Caco-2 (cell line): ENCODE measurements around the gene TTC28. TPM values are rescaled to one million over a fixed set of nuclear protein-coding genes. Genes with fewer than 3 reads are reported as not detected.

Source experiments
- BruUV-seq: library from RNA; stranded (reverse); fragments of 400-500 nt; replicated peaks from 2 replicates; lab custom pipeline; 2021; lab: Mats Ljungman, UMichigan
- CTCF ChIA-PET: fragments of 300-600 bp; sonication (Branson Sonifier 250); formaldehyde crosslinking; loops from one replicate; lab custom pipeline; 2022; ENCODE audit warnings: antibody characterized with exemption; lab: Charles Lee
- POLR2A ChIA-PET: fragments of 300-600 bp; sonication (Branson Sonifier 250); formaldehyde crosslinking; loops from one replicate; lab custom pipeline; 2022; ENCODE audit warnings: antibody characterized with exemption; lab: Charles Lee
- DNase-seq, 2 experiments: peaks; one replicate each; pipeline versions ENCODE4 v3.0.0 to v3.0.0-alpha.2; 2020 to 2022
- H3K27me3 ChIP-seq: replicated peaks from 2 replicates; pipeline ENCODE4 v1.6.0; 2011; ENCODE audit warnings: low read length; ENCODE audit not compliant: control insufficient read depth, insufficient read depth
- H3K36me3 ChIP-seq: 2 replicates; pipeline ENCODE4 v1.5.1; 2011; ENCODE audit warnings: low read length; ENCODE audit not compliant: control insufficient read depth, insufficient read depth
- H3K4me1 ChIP-seq: fragments of 250-450 bp; sonication (Bioruptor Pico); 2 replicates; pipeline ENCODE4 v1.5.1; 2020; ENCODE audit warnings: mild to moderate bottlenecking
- H3K4me3 ChIP-seq: 2 replicates; pipeline ENCODE4 v1.5.1; 2011; ENCODE audit warnings: low read depth, mild to moderate bottlenecking, control low read depth, low read length
- H3K9me3 ChIP-seq: fragments of 250-450 bp; sonication (Bioruptor Pico); 2 replicates; pipeline ENCODE4 v1.5.1; 2020; ENCODE audit warnings: mild to moderate bottlenecking, moderate library complexity
- H3K27ac Mint-ChIP-seq: one replicate; pipeline ENCODE4 v1.8.0; 2022; ENCODE audit warnings: mixed read lengths; ENCODE audit not compliant: unreplicated experiment
- H3K27me3 Mint-ChIP-seq: one replicate; pipeline ENCODE4 v1.8.0; 2022; ENCODE audit warnings: mixed read lengths; ENCODE audit not compliant: insufficient read depth, unreplicated experiment
- H3K36me3 Mint-ChIP-seq: one replicate; pipeline ENCODE4 v1.8.0; 2022; ENCODE audit warnings: mild to moderate bottlenecking, mixed read lengths; ENCODE audit not compliant: insufficient read depth, unreplicated experiment
- H3K4me1 Mint-ChIP-seq: one replicate; pipeline ENCODE4 v1.8.0; 2022; ENCODE audit warnings: low read depth, mixed read lengths; ENCODE audit not compliant: unreplicated experiment
- H3K4me3 Mint-ChIP-seq: one replicate; pipeline ENCODE4 v1.8.0; 2022; ENCODE audit warnings: mild to moderate bottlenecking, moderate library complexity, mixed read lengths; ENCODE audit not compliant: unreplicated experiment
- H3K9me3 Mint-ChIP-seq: one replicate; pipeline ENCODE4 v1.8.0; 2022; ENCODE audit warnings: mixed read lengths; ENCODE audit not compliant: unreplicated experiment
- CTCF ChIP-seq, 2 experiments: fragments of 200-600 bp in 1 of 2; IDR thresholded peaks; 1 replicate in 1 of 2; 2 replicates in 1 of 2; pipeline versions ENCODE4 v1.5.1 to v1.8.0; 2011 to 2022; ENCODE audit warnings: antibody characterized with exemption in 1 of 2, control low read depth in 1 of 2, inconsistent platforms in 1 of 2, low read depth in 1 of 2, low read length in 1 of 2, mild to moderate bottlenecking in 1 of 2, moderate library complexity in 1 of 2; ENCODE audit not compliant: insufficient read depth in 1 of 2, severe bottlenecking in 1 of 2, unreplicated experiment in 1 of 2
- intact Hi-C: fragments of 100-400 bp; cut with micrococcal nuclease; formaldehyde crosslinking; loops from one replicate; pipeline ENCODE4 v1.10.0; 2022; ENCODE audit not compliant: unreplicated experiment
- total RNA-seq: library from RNA; stranded (reverse); gene quantifications from 2 replicates; pipeline ENCODE4 v1.2.3, GENCODE V29; 2022

The TTC28 gene
- total RNA-seq, 1 experiment from 2014 or later = 12.0 TPM

GRCh38 chr22:28247136-28247535, 432.5 kb downstream of the TTC28 start:
- Histone ChIP-seq H3K27me3 (no peaks in the 10 kb centered on the region), H3K36me3 (no peaks in the 10 kb centered on the region), H3K4me1 (peaks cover 12% of the 10 kb centered on the region), H3K4me3 (no peak overlapping the region), H3K9me3 (no peaks in the 10 kb centered on the region)
- no TSS peak for BruUV-seq
- H3K4me3 Mint-ChIP-seq = no peak overlapping the region
- ChIA-PET POLR2A (no interaction called here), CTCF (no interaction called here)
- no peaks in the 10 kb centered on the region for H3K9me3 Mint-ChIP-seq
- intact Hi-C loops = no loop called here
- H3K27ac Mint-ChIP-seq = no peak overlapping the region
- no peaks in the 10 kb centered on the region for H3K36me3 Mint-ChIP-seq
- H3K27me3 Mint-ChIP-seq = no peaks in the 10 kb centered on the region
- no peak for TF ChIP-seq CTCF (IDR thresholded peaks at IDR 0.05; ENCODE audit: insufficient read depth in 1 of 2, low read depth in 1 of 2, low read length in 1 of 2, severe bottlenecking in 1 of 2, unreplicated experiment in 1 of 2)
- peaks cover 15% of the 10 kb centered on the region for H3K4me1 Mint-ChIP-seq
- DNase-seq = no peak

GRCh38 chr22:28246397-28246796, 433.2 kb downstream of the TTC28 start:
- H3K27me3 Mint-ChIP-seq = no peaks in the 10 kb centered on the region
- peaks cover 12% of the 10 kb centered on the region for H3K4me1 ChIP-seq
- H3K36me3 ChIP-seq = no peaks in the 10 kb centered on the region
- no TSS peak for BruUV-seq
- H3K36me3 Mint-ChIP-seq = no peaks in the 10 kb centered on the region
- ChIA-PET POLR2A (no interaction called here), CTCF (interaction anchor here (1.1 kb wide), 1 partner anchor 133 kb away, joined by 4 read pairs; no protein-coding TSS in a partner anchor)
- DNase-seq = no peak
- no peak overlapping the region for H3K27ac Mint-ChIP-seq
- no peaks in the 10 kb centered on the region for H3K27me3 ChIP-seq
- no peaks in the 10 kb centered on the region for H3K9me3 Mint-ChIP-seq
- H3K4me1 Mint-ChIP-seq = peaks cover 15% of the 10 kb centered on the region
- TF ChIP-seq CTCF (IDR thresholded peaks at IDR 0.05; ENCODE audit: insufficient read depth in 1 of 2, low read depth in 1 of 2, low read length in 1 of 2, severe bottlenecking in 1 of 2, unreplicated experiment in 1 of 2) = no peak
- H3K4me3 Mint-ChIP-seq = no peak overlapping the region
- intact Hi-C loops = no loop called here
- H3K9me3 ChIP-seq = no peaks in the 10 kb centered on the region
- no peak overlapping the region for H3K4me3 ChIP-seq

DNA sequence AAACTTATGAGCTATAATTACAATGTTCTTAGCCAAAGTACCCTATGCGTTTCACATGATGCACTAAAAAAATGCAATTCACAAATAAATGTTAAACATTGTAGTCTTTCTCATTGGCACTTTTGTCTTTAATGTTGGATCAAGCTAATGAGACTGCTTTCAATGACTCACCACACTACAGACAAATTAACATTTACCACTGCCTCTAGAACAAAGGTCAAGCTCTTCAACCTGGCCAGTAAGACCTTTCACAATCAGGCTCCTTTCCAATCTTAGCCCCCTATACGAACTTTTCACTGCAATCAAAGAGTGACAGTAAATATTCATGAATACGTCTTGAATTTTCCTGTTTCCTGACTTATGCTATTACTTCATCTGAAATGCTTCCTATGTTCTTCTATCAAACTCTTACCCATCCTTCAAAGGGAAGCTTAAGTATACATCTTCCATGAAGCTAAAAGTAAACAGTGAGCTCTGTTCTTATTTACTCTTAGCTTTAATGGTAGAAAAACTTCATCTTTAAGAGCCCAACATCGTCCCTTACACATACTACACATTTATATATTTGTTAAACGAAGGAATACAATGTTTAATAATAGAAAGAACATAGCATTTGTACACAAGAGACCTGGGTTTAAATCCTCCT, 433.9 kb downstream of the TTC28 start:
- Histone ChIP-seq H3K4me1 (peaks cover 12% of the 10 kb centered on the region), H3K36me3 (no peaks in the 10 kb centered on the region), H3K27me3 (no peaks in the 10 kb centered on the region), H3K9me3 (no peaks in the 10 kb centered on the region), H3K4me3 (no peak overlapping the region)
- peaks cover 15% of the 10 kb centered on the region for H3K4me1 Mint-ChIP-seq
- BruUV-seq = no TSS peak
- no peaks in the 10 kb centered on the region for H3K36me3 Mint-ChIP-seq
- H3K4me3 Mint-ChIP-seq = peak overlapping the region; percentile 6
- POLR2A ChIA-PET = no interaction called here
- peak in 1 of 2 experiments; percentile 8 for DNase-seq
- no peaks in the 10 kb centered on the region for H3K27me3 Mint-ChIP-seq
- TF ChIP-seq CTCF (IDR thresholded peaks at IDR 0.05; ENCODE audit: insufficient read depth in 1 of 2, low read depth in 1 of 2, low read length in 1 of 2, severe bottlenecking in 1 of 2, unreplicated experiment in 1 of 2) = no peak
- H3K27ac Mint-ChIP-seq = no peak overlapping the region
- no peaks in the 10 kb centered on the region for H3K9me3 Mint-ChIP-seq
- CTCF ChIA-PET = interaction anchor here (1.1 kb wide), 1 partner anchor 132 kb away, joined by 4 read pairs; no protein-coding TSS in a partner anchor
- intact Hi-C loops = no loop called here
